ENCODE measurements around the gene SMIM33.

The SMIM33 gene

DNA sequence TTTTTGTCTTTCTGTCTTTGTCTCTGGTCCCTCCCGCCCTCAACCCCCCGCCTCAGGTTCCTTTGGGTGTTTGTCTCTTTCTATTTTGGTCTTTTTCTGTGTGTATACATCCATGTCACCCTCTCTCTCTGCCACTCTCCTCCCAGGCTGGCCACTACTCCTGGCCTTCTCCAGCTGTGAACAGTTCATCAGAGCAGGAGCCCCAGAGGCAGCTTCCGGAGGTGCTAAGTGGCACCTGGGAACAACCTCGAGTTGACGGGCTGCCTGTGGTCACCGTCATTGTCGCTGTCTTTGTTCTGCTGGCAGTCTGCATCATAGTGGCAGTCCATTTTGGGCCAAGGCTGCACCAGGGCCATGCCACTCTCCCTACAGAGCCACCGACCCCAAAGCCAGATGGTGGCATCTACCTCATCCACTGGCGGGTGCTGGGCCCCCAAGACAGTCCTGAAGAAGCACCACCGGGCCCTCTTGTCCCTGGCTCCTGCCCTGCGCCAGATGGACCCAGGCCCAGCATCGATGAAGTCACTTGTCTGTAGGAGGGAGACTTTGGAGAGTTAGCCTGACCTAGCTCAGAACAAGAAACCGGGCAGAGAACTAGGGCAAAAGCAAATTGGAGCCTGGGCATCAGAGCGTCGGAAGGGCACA is 1.7 kb downstream of the SMIM33 start:
- TF ChIP-seq CREB1 (IDR thresholded peaks at IDR 0.05; ENCODE audit: low read depth): no peak
- TF ChIP-seq FOXM1 (IDR thresholded peaks at IDR 0.05; ENCODE audit: borderline replicate concordance, low read depth): no peak
- no peak for TF ChIP-seq TEAD4 (IDR thresholded peaks at IDR 0.05)
- no peak for TF ChIP-seq EP300 (IDR thresholded peaks at IDR 0.05; ENCODE audit: borderline replicate concordance)
- no peak for TF ChIP-seq NFIC (IDR thresholded peaks at IDR 0.05)
- TF ChIP-seq EGR1 (IDR thresholded peaks at IDR 0.05): no peak
- TF ChIP-seq CEBPB (IDR thresholded peaks at IDR 0.05): no peak
- no peak for TF ChIP-seq RAD21 (IDR thresholded peaks at IDR 0.05; ENCODE audit: low read depth)
- TF ChIP-seq TAF1 (IDR thresholded peaks at IDR 0.05; ENCODE audit: low read depth): no peak
- no peak for TF ChIP-seq YY1 (IDR thresholded peaks at IDR 0.05; ENCODE audit: low read depth)
- TF ChIP-seq, protein P1, sequence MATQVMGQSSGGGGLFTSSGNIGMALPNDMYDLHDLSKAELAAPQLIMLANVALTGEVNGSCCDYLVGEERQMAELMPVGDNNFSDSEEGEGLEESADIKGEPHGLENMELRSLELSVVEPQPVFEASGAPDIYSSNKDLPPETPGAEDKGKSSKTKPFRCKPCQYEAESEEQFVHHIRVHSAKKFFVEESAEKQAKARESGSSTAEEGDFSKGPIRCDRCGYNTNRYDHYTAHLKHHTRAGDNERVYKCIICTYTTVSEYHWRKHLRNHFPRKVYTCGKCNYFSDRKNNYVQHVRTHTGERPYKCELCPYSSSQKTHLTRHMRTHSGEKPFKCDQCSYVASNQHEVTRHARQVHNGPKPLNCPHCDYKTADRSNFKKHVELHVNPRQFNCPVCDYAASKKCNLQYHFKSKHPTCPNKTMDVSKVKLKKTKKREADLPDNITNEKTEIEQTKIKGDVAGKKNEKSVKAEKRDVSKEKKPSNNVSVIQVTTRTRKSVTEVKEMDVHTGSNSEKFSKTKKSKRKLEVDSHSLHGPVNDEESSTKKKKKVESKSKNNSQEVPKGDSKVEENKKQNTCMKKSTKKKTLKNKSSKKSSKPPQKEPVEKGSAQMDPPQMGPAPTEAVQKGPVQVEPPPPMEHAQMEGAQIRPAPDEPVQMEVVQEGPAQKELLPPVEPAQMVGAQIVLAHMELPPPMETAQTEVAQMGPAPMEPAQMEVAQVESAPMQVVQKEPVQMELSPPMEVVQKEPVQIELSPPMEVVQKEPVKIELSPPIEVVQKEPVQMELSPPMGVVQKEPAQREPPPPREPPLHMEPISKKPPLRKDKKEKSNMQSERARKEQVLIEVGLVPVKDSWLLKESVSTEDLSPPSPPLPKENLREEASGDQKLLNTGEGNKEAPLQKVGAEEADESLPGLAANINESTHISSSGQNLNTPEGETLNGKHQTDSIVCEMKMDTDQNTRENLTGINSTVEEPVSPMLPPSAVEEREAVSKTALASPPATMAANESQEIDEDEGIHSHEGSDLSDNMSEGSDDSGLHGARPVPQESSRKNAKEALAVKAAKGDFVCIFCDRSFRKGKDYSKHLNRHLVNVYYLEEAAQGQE (IDR thresholded peaks at IDR 0.05; ENCODE audit: low read depth): no peak
- TF ChIP-seq ZBTB7A (IDR thresholded peaks at IDR 0.05; ENCODE audit: low read depth): no peak
- TF ChIP-seq USF1 (IDR thresholded peaks at IDR 0.05): no peak
- TF ChIP-seq, protein P2, sequence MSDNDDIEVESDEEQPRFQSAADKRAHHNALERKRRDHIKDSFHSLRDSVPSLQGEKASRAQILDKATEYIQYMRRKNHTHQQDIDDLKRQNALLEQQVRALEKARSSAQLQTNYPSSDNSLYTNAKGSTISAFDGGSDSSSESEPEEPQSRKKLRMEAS (IDR thresholded peaks at IDR 0.05): no peak
- no peak for TF ChIP-seq TCF12 (IDR thresholded peaks at IDR 0.05; ENCODE audit: low read depth)

DNA sequence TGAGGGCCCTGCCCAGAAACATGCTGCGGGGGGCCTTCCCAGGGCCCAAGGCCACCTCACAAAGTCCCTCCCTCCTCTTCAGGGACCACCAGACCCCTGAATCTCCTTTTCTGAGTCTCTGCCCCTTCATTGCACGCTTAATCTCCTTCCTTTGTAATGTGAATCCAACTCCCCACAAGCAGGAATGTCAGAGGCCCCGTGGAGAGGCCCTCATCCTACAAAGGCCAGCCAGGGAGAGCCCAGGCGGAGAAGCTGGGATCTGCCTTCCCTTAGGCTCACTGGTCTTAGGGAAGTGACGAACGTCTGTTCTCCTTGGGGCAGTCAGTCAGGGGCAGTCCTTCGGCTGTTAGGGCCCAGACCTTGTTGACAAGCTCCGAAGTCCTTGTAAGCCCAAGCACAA is 2.3 kb downstream of the SMIM33 start:
- no peak for TF ChIP-seq NFIC (IDR thresholded peaks at IDR 0.05)
- TF ChIP-seq YY1 (IDR thresholded peaks at IDR 0.05; ENCODE audit: low read depth): no peak
- TF ChIP-seq TAF1 (IDR thresholded peaks at IDR 0.05; ENCODE audit: low read depth): no peak
- no peak for TF ChIP-seq RAD21 (IDR thresholded peaks at IDR 0.05; ENCODE audit: low read depth)
- TF ChIP-seq EP300 (IDR thresholded peaks at IDR 0.05; ENCODE audit: borderline replicate concordance): no peak
- TF ChIP-seq FOXM1 (IDR thresholded peaks at IDR 0.05; ENCODE audit: borderline replicate concordance, low read depth): no peak
- no peak for TF ChIP-seq TEAD4 (IDR thresholded peaks at IDR 0.05)
- no peak for TF ChIP-seq CEBPB (IDR thresholded peaks at IDR 0.05)
- TF ChIP-seq USF1 (IDR thresholded peaks at IDR 0.05): no peak
- TF ChIP-seq CREB1 (IDR thresholded peaks at IDR 0.05; ENCODE audit: low read depth): no peak
- TF ChIP-seq, protein P2 (IDR thresholded peaks at IDR 0.05): no peak
- TF ChIP-seq, protein P1 (IDR thresholded peaks at IDR 0.05; ENCODE audit: low read depth): no peak
- TF ChIP-seq TCF12 (IDR thresholded peaks at IDR 0.05; ENCODE audit: low read depth): no peak
- no peak for TF ChIP-seq EGR1 (IDR thresholded peaks at IDR 0.05)

GRCh38 chr5:139473565-139473964 is 2.8 kb downstream of the SMIM33 start:
- TF ChIP-seq USF1 (IDR thresholded peaks at IDR 0.05) (no peak), CREB1 (IDR thresholded peaks at IDR 0.05; ENCODE audit: low read depth) (no peak), CEBPB (IDR thresholded peaks at IDR 0.05) (no peak), TEAD4 (IDR thresholded peaks at IDR 0.05) (no peak), YY1 (IDR thresholded peaks at IDR 0.05; ENCODE audit: low read depth) (no peak), ZBTB7A (IDR thresholded peaks at IDR 0.05; ENCODE audit: low read depth) (no peak), NFIC (IDR thresholded peaks at IDR 0.05) (no peak)

DNA sequence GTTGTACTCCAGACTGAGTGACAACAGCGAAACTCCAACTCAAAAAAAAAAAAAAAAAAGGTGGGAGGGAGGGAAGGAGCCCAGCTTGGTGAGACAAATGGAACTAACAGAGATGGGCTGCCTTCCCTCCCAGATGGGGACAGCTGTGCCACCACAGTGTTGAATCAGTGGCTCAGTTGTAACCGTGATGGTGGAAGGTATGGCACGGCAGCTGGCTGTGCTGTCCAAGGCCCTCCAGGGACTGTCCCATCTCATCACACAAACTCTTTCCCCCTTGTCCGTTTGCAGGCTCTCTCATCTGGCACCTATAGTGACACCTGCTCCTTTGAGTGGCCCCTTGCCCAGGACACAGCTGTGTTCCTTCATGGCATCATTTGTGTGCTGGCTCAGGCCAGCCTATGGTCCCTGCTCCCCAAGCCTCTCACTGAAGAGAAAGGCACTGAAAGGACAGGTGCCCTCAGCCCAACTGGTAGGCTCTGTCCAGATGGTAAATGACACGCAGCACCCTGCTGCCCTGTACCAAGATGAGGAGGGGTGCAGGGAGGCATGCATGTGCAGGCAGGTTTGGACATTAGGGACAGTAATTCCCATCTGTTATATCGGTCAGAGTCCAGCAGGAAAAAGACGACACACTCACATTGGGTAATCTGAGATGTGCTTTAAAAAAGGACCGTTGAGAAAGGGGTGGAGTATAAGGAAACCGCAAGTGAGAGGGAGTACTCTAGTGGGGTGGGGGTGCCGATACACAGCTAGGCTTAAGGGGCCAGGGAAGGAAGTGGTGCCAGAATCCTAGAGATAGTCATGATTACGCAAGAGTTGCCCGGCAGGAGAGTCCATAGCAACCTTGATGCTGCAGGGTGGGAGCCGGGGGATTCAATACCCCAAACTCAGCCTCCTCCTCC is 4.3 kb downstream of the SMIM33 start:
- TF ChIP-seq CEBPB (IDR thresholded peaks at IDR 0.05) (peak; percentile 73), TAF1 (IDR thresholded peaks at IDR 0.05; ENCODE audit: low read depth) (no peak), TEAD4 (IDR thresholded peaks at IDR 0.05) (no peak), FOXM1 (IDR thresholded peaks at IDR 0.05; ENCODE audit: borderline replicate concordance, low read depth) (no peak), EGR1 (IDR thresholded peaks at IDR 0.05) (no peak), EP300 (IDR thresholded peaks at IDR 0.05; ENCODE audit: borderline replicate concordance) (no peak), TCF12 (IDR thresholded peaks at IDR 0.05; ENCODE audit: low read depth) (no peak), YY1 (IDR thresholded peaks at IDR 0.05; ENCODE audit: low read depth) (no peak)
- TF ChIP-seq, protein P1 (IDR thresholded peaks at IDR 0.05; ENCODE audit: low read depth): no peak

Data from Ishikawa (cell line).